Activated CD8-positive, alpha-beta memory T cell treated with anti-CD3 and anti-CD28 coated beads for 1 hour (primary cell): ENCODE results near the gene GFOD1.
"Not testable (repeated sequence)": the region's sequence is repeated elsewhere in the genome, so short reads cannot be mapped to it uniquely, and the experiment has no call there.

Experiments
- DNase-seq, 2 donors: peaks; one replicate each; pipeline ENCODE4 v3.0.0-alpha.2; 2020; ENCODE audit warnings: low read depth in 1 of 2; ENCODE audit errors: extremely low read depth in 1 of 2

The GFOD1 gene

GRCh38 chr6:13466304-13467215, 20.8 kb downstream of the GFOD1 start:
- no peak for DNase-seq

- DNase-seq: no peak
These were observed 21.7 kb downstream of the GFOD1 start for GRCh38 chr6:13465734-13466133.

DNA sequence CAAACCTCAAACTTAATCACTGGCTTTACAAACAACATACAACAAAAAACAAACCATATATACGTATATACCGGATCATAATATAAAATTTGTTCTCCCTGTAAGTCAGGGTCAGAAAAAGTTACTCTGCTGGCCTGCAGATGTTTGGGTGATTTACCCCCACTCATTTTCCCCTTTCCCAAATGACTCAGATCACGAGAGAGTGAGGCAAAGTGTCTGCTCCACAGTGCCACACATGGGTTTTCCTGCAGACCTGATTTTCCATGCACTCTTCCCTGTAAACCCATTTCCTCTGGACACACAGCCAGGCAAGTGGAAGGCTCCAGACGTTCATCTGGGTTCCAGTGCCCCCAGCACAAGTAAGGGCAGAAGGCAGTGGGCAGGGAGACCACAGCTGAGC, 23.5 kb downstream of the GFOD1 start:
- no peak for DNase-seq

GRCh38 chr6:13463328-13463717, 24.1 kb downstream of the GFOD1 start:
- DNase-seq: no peak

DNA sequence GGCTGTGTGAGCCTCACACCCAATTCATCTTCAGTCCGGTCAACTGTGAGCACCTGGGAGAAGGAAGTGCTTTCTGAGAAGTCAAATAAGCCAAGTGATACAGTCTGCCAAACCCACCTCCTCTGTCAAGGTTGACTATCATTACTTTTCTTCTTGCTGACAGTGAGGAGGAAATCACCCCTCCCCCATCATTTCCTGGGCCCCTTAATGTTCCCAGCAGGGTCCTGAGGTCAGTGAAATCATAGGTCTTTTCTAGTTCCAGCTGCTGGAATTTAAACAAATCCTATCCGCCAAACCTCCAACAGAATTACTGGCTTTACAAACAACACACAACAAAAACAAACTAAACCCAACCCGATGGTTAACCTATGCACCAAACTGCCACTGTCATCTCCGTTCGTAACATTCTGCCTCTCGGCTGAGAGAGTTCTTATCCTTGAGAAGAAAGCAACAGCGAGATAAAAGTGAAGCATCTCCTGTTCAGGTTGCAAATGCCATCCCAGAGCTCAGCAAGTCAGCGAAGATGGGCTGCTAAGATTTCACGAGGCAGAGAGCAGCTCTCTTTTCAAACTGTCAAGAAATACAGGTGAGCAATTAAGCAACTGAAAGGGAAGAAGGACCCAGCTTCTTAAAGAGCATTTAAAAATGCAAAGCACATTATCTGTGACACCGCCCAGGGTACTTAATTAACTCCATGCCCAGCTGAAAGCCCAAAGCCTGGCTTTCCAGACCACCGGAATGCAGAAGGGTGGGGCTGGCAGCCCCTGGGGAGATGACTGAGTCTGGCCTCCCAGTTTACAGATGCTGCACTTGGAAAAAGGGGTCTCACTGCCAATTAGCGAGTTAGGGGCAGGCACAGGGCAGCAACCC, 24.7 kb downstream of the GFOD1 start:
- no peak for DNase-seq

GRCh38 chr6:13461805-13462204, 25.6 kb downstream of the GFOD1 start:
- DNase-seq: no peak

- DNase-seq: no peak
These were observed 26.1 kb downstream of the GFOD1 start for GRCh38 chr6:13461307-13461706.

GRCh38 chr6:13460289-13460688, 27.1 kb downstream of the GFOD1 start:
- DNase-seq: not testable (repeated sequence)

DNA sequence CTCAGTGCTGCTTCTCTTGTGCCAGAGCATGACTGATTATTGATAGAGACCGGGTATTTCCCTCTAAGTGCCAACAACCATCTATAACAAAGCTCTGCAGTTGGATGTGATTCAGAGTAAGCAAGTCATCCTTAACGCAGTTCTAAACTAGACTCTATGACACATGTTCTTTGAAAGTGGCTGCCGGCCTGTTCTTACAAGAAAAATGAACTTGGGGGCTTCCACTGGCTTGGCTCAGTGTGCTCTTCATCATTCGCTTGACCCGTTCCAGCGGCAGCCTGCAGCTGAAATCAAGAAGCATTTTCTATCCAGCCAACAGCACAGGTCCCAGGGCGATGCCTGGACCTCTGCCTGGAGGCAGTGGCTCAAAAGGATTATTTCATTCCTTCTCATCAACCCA, 29.8 kb downstream of the GFOD1 start:
- no peak for DNase-seq

GRCh38 chr6:13455552-13455966, 31.8 kb downstream of the GFOD1 start:
- DNase-seq: no peak

DNA sequence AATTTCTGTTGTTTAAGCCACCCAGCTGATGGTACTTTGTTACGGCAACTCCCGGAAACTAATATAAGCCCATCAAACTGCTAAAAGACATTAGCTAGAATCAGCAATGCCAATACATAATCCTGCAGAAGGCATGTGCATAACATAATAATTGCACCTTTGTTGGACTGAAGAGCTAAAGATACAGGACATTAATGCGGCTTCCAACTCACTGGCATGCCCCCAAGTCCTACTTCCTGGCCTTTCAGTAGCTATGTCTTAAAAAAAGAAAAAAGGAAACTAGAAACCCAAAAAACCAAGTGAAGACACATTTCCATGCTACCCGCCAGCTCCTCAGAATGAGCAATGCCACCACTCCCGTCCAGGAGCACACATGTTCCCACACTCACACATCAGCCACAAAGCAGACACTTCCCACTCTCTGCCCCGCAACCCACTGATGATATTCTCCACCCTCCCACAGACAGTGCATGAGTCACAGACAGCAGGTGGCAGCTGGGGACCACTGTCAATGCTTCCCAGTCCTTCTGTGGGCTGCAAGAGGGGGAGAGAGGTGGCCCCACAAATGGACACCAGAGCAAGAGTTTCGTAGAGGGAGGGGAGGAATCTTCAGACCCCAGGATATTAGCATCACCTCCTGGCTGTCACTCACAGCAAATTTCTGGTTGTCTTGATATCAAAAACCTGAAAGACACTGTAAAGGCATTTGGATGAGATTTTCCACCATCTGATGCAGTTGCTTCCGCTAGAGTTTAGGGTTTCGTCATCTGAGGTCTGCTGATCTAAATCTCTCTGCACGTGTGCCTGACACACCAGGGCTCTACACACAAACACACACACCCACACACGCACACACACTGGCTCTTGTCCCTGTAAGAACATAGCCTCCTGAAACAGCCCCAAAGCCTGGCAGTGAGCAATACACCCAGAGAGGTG, 32.8 kb downstream of the GFOD1 start:
- peak; percentile 52 to 63 for DNase-seq

DNA sequence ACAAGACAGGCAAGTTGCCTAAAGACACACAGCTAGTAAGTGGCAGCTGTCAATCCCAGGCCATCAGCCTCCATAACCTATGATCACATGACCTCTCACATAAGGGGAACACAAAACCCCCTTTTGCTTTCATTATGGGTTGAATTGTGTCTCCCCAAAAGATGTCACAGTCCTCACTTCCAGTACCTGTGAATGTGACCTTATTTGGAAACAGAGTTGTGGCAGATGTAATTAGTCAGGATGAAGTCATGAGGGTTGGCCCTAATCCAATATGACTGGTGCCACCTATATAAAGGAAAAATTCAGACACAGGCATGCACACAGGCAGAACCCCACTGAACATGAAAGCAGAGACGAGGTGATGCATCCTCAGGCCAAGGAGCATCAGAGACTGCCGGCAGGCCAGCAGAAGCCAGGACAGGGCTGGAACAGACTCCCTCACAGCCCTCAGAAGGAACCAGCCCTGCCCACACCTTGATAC, 33.6 kb downstream of the GFOD1 start:
- DNase-seq: no peak

- DNase-seq: no peak
These were observed 34.2 kb downstream of the GFOD1 start for GRCh38 chr6:13453153-13453552.

DNA sequence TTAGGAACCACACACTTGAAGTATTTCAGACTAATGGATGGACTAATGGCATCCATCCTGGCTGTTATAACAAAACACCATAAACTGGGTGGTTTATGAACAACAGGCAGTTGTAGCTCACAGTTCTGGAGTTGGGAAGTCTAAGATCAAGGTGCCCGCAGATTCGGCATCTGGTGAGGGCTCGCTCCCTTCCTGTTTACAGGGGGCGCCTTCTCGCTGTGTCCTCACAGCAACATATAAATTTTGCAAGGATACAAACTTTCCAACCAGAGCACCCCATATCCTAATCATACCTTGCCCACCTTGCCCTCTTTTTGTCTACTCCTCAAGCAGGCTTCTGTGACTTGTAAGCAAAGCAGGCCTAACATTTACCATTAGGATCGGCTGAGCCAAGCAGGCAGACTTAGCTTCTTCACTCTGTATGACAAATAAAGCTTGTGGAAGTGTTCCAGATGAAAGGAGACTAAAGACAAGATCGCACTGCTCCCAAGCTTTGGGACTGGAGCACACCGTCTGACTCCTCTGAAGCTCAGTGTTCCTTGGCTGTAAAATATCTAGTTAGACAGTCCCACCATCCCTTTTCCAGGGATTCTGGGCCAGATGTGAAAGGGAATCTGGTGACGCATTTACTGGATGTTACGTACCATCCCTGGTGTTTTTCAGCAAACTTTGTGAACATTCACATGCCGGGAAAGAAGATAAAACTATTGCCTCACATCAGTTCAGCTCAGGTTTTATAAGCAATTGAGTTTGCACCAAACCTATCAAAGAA, 34.9 kb downstream of the GFOD1 start:
- DNase-seq: no peak

DNA sequence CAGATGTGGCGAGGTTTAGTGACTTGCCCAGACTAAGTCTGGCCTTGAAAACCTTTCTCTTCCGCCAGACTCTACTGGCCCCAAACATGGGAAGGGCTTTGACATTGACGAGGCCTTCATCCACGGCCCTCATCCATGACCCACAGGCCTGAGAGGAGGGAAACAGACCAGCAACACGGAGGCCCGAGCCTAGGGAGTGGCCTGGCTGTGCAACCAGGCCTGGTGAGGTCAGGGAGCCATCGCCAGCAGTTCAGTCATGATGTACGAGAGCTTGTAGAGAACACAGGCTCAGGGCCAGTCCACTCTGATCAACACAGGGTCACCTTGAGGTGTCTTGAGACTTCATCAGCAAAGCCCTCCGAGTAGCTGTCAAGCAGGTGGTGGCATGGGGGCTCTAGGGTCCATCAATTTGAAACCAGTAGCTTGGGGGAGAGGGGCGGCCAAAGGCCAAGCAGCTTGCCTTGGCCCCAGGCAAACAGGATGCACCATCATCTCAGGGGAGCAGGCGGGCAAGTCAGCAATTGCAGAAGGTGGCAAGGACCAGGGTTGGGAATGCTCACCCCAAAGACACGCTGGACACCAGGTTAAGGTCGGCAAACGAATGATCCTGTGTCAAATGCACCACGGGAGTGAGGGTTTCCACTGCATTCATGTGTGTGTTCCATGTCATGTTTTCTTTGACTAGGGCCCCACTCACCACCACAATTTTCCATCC, 36.1 kb downstream of the GFOD1 start:
- DNase-seq: no peak

DNA sequence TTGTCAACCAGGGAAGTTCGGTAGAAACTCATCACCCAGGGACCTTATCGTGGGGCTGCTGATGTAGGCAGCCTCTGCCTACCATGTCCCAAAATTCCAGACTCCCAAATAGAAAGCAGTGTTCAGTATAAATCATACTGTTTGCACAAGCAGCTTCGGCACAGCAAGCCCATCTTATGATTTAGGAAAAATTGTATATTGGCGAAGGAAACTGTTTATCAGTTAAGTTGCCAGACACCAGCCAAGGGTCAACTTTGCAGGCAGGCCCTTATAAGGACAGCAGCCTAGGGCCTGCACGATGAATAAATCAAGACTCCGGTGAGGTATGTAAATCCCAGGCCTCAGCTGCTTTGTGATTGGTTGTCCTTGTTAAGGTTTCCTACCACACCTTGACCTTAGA, 36.8 kb downstream of the GFOD1 start:
- no peak for DNase-seq

- DNase-seq: no peak
These were observed 39.3 kb downstream of the GFOD1 start for GRCh38 chr6:13447949-13448724.

- DNase-seq: no peak
These were observed 41.0 kb downstream of the GFOD1 start for GRCh38 chr6:13446381-13446780.

- DNase-seq: no peak
These were observed 41.7 kb downstream of the GFOD1 start for GRCh38 chr6:13445744-13446115.
